Neural progenitor cell (in vitro differentiated cells): ENCODE results near the gene WBP4. TPM values are rescaled to one million over a fixed set of nuclear protein-coding genes. Genes with fewer than 3 reads are reported as not detected.
A peak's percentile ranks its signal among the peaks of the same experiment; 100 is the strongest.

Experiments
- DNase-seq: peaks from one replicate; pipeline ENCODE4 v3.0.0-alpha.2; 2016; ENCODE audit warnings: low spot score
- H2AFZ ChIP-seq: fragments of 200-600 bp; sonication (generic); replicated peaks from 2 replicates; pipeline ENCODE4 v1.6.1; 2016; ENCODE audit warnings: antibody characterized with exemption
- H3F3A ChIP-seq: fragments of 200-600 bp; sonication (generic); 2 replicates; pipeline ENCODE4 v1.6.1; 2016; ENCODE audit warnings: antibody characterized with exemption, low read depth
- H3K27ac ChIP-seq: fragments of 200-600 bp; sonication (generic); 2 replicates; pipeline ENCODE4 v1.5.1; 2016; ENCODE audit warnings: mild to moderate bottlenecking
- H3K27me3 ChIP-seq: fragments of 200-600 bp; sonication (generic); 2 replicates; pipeline ENCODE4 v1.6.1; 2016; ENCODE audit warnings: mild to moderate bottlenecking, moderate library complexity
- H3K36me3 ChIP-seq: fragments of 200-600 bp; sonication (generic); 2 replicates; pipeline ENCODE4 v1.5.1; 2016
- H3K4me1 ChIP-seq: fragments of 200-600 bp; sonication (generic); 2 replicates; pipeline ENCODE4 v1.6.1; 2016; ENCODE audit warnings: mixed run types
- H3K4me2 ChIP-seq: fragments of 200-600 bp; sonication (generic); 2 replicates; pipeline ENCODE4 v1.6.1; 2016
- H3K4me3 ChIP-seq: fragments of 200-600 bp; sonication (generic); 2 replicates; pipeline ENCODE4 v1.5.1; 2016
- H3K79me2 ChIP-seq: fragments of 200-600 bp; sonication (generic); 2 replicates; pipeline ENCODE4 v1.6.1; 2016; ENCODE audit warnings: low read depth
- H3K9ac ChIP-seq: fragments of 200-600 bp; sonication (generic); 2 replicates; pipeline ENCODE4 v1.6.1; 2016
- H3K9me3 ChIP-seq: fragments of 200-600 bp; sonication (generic); 2 replicates; pipeline ENCODE4 v1.5.1; 2016; ENCODE audit warnings: low read depth
- H4K20me1 ChIP-seq: fragments of 200-600 bp; sonication (generic); 2 replicates; pipeline ENCODE4 v1.6.1; 2016; ENCODE audit warnings: low read depth
- H3K27ac Mint-ChIP-seq: 3 replicates; pipeline ENCODE4 v1.8.0; 2021; ENCODE audit warnings: mixed read lengths
- H3K27me3 Mint-ChIP-seq: 2 replicates; pipeline ENCODE4 v1.8.0; 2022; ENCODE audit warnings: low read depth, mild to moderate bottlenecking, inconsistent platforms, moderate library complexity, mixed read lengths; ENCODE audit not compliant: insufficient read depth
- H3K36me3 Mint-ChIP-seq: 3 replicates; pipeline ENCODE4 v1.8.0; 2021; ENCODE audit warnings: mixed read lengths
- H3K4me1 Mint-ChIP-seq: 3 replicates; pipeline ENCODE4 v1.8.0; 2021; ENCODE audit warnings: mixed read lengths
- H3K4me3 Mint-ChIP-seq: 3 replicates; pipeline ENCODE4 v1.8.0; 2021; ENCODE audit warnings: mild to moderate bottlenecking, moderate library complexity, mixed read lengths
- H3K9me3 Mint-ChIP-seq: 3 replicates; pipeline ENCODE4 v1.8.0; 2020; ENCODE audit warnings: mixed read lengths
- EZH2 ChIP-seq: fragments of 200-600 bp; sonication (generic); IDR thresholded peaks from 2 replicates; pipeline ENCODE4 v1.6.1; 2017; ENCODE audit warnings: antibody characterized with exemption, mild to moderate bottlenecking, moderate library complexity
- microRNA counts: library from miRNA; unstranded; fragments of <30 nt; microRNA quantifications from one replicate; lab custom pipeline; 2016
- microRNA-seq: library from miRNA; unstranded; fragments of <30 nt; microRNA quantifications from one replicate; pipeline ENCODE4, GENCODE V29; 2016
- small RNA-seq: library from RNA; depleted of rRNA; stranded (forward); fragments of <200 nt; gene quantifications from one replicate; pipeline ENCODE3, GENCODE V24; 2015
- total RNA-seq: library from RNA; depleted of rRNA; stranded (reverse); fragments of >200 nt; gene quantifications from 2 replicates; pipeline ENCODE4 v1.2.3, GENCODE V29; 2015; ENCODE audit warnings: low replicate concordance
- TF ChIP-seq, protein P1 (sequence below): fragments of 200-600 bp; sonication (generic); IDR thresholded peaks from 2 replicates; pipeline ENCODE4 v1.5.1; 2017; ENCODE audit warnings: antibody characterized with exemption, mild to moderate bottlenecking

WBP4 gene
- total RNA-seq, 1 donor from 2014 or later = 12.9 TPM

DNA sequence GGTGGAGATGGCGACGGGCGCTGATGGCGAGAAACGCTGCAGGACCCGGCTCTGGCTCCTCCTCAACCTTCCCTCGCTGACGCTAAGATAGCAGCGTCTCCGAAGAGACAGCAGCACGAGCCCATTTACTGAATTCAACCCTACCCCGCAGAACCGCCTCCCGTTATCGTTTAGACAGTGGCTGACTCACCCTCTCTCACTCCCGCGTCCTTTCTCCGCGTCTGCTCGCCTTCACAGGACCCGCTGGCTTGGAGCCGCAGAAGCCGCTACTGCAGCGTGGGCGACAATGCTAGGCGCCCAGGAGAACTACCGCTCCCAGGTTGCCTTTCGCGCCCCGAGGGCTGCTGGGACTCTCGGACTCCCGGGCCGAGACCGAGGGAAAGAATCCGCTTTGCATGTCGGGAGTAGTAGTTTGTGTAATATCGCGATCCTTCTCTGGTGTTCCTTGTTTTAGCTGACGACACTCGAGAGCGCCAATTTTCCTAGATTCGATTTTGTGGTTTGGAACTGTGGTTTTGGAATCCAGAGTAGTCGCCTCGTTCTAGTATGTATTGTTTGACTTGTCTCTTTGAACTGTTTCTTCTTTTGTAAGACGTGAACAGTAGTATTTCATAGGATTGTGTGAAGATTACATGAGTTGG, 71.3 kb downstream of the WBP4 start, which contains the start of gene KBTBD6:
KBTBD6 (minus strand) TSS at position 291 of the 641 bp plus-strand sequence. CDS start 291 bp downstream, outside the sequence.
- Histone ChIP-seq H3K4me3 (peak within 1 kb of the TSS; percentile 94), H3K4me1 (peaks cover 19% of the 10 kb centered on the region), H3K4me2 (peak within 1 kb of the TSS; percentile 90), H4K20me1 (no peaks in the 10 kb centered on the region), H3K9me3 (no peaks in the 10 kb centered on the region), H3K36me3 (no peaks in the 10 kb centered on the region), H3F3A (no peaks in the 10 kb centered on the region), H3K9ac (peak within 1 kb of the TSS; percentile 96), H2AFZ (peak within 1 kb of the TSS; percentile 98), H3K27me3 (no peaks in the 10 kb centered on the region), H3K27ac (peak within 1 kb of the TSS; percentile 34), H3K79me2 (peaks cover 57% of the 10 kb centered on the region)
- Mint-ChIP-seq H3K27ac (peak within 1 kb of the TSS; percentile 85), H3K36me3 (peaks cover 18% of the 10 kb centered on the region), H3K4me1 (peaks cover 28% of the 10 kb centered on the region), H3K4me3 (peak within 1 kb of the TSS; percentile 96), H3K9me3 (no peaks in the 10 kb centered on the region), H3K27me3 (peaks cover 4% of the 10 kb centered on the region)
- peak; percentile 99 for DNase-seq
- TF ChIP-seq EZH2 = no peak
- TF ChIP-seq, protein P1, sequence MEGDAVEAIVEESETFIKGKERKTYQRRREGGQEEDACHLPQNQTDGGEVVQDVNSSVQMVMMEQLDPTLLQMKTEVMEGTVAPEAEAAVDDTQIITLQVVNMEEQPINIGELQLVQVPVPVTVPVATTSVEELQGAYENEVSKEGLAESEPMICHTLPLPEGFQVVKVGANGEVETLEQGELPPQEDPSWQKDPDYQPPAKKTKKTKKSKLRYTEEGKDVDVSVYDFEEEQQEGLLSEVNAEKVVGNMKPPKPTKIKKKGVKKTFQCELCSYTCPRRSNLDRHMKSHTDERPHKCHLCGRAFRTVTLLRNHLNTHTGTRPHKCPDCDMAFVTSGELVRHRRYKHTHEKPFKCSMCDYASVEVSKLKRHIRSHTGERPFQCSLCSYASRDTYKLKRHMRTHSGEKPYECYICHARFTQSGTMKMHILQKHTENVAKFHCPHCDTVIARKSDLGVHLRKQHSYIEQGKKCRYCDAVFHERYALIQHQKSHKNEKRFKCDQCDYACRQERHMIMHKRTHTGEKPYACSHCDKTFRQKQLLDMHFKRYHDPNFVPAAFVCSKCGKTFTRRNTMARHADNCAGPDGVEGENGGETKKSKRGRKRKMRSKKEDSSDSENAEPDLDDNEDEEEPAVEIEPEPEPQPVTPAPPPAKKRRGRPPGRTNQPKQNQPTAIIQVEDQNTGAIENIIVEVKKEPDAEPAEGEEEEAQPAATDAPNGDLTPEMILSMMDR = no peak

MicroRNA genes within 50 kb of the gene (microRNA counts, 767-probe panel; counts per million panel counts)
- 460 counts per million, percentile 90 among the panel's probes with 10 or more counts for microRNA hsa-miR-3168 (lab: Ali Mortazavi, UCI)

Small RNA genes lying within 50 kb of the gene (microRNA-seq; reads per million reads assigned to microRNA genes)
- gene MIR3168 = not detected

Small RNA genes lying within 50 kb of the gene (small RNA-seq; reads per million reads assigned to genes)
- gene MIR3168 (0.07 reads per million), gene RN7SL597P (not detected)

Other genes starting within 250 kb of the WBP4 start
- gene ELF1, start 42.2 kb upstream of the WBP4 start, total RNA-seq = 9.3 and 17.2 TPM in 2 replicates
- 11.5 and 14.4 TPM in 2 replicates for gene KBTBD6, start 71.3 kb downstream of the WBP4 start, total RNA-seq
- 18.5 and 24.7 TPM in 2 replicates for gene KBTBD7, start 133.1 kb downstream of the WBP4 start, total RNA-seq
- 18.1 and 24.9 TPM in 2 replicates for gene MTRF1, start 202.1 kb downstream of the WBP4 start, total RNA-seq
- 40.7 and 45.3 TPM in 2 replicates for gene NAA16, start 249.8 kb downstream of the WBP4 start, total RNA-seq